ENCODE measurements around the gene SEMA6A.

The SEMA6A gene

DNA sequence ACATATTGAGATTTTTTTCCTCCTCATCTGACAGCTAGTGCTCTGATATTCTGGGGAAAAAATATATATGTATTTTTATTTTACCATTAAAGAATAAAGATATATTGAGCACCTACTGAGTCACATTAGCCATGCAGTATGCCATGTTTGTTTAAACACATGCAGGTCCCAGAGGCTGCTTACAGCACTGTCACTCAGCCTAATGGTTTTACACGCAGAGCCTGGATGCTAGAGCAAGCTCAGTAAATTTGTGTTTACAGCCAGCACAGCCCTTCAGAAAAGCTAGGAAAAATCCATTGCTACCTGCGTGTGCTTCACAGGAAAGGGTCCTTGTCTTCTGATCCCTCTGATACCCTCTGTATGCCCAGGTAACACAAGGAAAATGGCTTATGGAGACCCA, 146.2 kb downstream of the SEMA6A start:
- DNase-seq, result no peak

DNA sequence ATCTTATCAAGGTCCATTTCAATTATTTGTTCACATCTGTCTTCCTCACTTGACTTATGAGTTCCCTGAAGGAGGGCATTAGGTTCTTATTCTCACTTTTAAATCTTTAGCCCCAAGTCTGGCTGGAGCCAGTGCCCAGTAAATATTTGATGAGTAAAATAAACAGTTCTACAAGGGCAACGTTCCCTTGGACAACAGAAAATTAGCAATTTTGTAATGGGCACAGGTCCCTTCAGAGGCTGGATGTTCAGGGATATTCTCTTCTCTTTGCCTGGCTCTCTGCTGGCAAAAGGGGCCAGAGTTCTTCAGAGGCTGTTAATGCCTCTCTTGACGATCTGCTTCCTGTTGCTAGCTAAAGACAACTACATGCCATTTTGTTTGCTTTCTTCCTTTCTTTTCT, 149.7 kb downstream of the SEMA6A start:
- DNase-seq, result no peak

DNA sequence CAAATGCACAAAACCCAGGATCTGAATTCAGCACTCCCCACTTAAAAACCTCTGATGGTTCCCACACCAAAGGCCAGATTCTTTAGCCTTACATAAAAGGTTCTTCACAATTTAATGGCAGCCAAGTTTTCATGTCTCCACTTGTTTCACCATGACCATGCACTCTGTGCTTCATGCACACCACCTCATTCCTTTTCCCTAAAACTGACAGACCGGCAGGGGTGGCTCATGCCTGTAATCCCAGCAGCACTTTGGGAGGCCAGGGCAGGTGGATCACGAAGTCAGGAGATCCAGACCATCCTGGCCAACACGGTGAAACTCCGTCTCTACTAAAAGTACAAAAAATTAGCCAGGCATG, 150.4 kb downstream of the SEMA6A start:
- DNase-seq, result no peak

DNA sequence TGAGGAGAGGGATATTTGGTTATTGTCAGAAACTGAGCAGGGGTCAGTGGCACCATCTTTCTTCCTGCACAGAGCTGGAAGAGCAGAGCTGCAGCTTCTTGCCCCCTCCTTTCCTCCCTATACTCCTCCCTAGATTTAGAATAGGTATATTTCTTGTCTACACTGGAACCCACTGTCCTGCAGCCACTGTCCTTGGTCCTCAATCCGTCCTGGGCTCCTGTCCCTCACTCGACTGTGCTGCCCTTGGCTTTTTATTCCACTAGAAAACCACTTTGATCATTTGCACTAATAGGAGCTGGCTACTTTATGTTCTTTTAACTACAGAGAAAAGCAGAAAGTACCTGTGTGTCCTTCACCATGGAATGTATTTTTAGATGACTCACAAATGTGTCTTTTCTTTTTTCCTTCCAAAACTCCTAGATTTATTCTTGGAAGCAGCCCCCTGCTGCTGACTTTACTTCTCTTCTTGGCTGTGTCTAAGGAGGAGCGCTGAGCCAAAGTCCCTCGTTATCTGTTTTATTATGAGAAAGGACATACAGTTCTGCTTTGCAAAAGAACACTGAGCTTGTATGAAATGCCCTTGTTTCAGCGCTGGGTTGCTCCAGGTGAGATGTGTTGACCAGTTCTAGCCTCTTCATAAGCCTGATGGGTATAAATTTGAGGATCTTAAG, 150.9 kb downstream of the SEMA6A start:
- DNase-seq, result no peak

DNA sequence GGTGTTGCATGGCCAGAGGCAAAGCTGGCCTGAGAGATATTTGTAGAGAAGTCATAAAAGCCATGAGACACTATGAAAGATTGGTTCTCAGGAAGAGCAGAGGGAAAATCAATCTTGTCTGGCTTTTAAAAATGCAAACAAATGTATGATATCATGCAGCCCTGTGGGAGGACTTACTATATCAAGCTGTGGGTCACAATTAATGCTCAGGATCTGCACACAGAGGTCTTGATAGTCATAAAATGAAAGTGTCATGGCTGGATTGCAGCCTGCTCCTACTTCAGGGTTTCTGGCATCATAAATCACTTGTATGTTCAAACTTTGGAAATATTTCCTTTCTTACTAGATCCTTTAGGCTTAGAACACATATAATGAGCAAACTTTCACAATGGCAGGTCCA, 151.5 kb downstream of the SEMA6A start:
- DNase-seq, result no peak

DNA sequence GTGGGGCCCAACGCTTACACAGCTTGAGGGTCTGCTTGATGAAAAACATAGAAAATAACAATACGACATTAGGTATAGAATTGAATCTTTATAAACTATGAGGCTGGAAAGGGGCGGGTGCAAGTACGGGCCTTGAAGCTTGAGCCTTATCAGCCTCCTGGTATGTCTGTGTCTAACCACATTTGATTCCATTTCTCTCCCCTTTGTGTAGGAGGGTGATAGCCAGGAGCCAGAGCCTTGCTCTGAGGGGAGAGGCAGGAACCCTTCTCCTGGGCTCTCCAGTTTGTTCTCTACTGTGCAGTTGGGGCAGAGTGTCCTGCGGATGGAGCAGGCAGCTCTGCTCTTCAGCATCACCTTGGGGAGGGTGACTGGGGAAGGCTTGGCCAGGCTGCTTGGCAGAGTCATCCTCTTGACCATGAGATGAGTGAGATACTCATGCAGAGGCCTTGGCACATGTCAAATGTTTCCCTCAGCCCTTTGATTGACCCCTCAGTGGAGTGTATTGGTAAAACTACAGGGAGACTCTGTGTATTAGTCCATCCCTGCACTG, 153.5 kb downstream of the SEMA6A start:
- no peak for DNase-seq

DNA sequence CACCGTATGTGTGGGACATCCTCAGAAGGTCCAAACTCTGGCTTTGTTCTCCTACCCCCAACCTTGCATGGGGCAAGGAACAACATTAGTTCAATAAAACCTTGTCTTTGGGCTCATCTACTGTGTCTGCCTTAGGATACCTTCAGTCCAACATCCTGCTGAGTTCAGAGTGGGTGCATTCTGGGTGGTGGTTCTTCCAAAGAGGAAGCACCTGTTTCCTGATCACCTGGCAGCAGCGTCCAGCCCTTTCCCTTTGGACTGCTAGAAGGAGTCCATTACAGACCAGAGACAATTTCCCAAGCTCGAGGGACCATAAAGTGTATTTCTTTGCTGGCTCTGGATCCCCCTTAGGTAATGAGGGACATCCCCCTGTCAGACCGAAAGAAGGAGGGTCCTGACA, 154.1 kb downstream of the SEMA6A start:
- DNase-seq, result no peak

DNA sequence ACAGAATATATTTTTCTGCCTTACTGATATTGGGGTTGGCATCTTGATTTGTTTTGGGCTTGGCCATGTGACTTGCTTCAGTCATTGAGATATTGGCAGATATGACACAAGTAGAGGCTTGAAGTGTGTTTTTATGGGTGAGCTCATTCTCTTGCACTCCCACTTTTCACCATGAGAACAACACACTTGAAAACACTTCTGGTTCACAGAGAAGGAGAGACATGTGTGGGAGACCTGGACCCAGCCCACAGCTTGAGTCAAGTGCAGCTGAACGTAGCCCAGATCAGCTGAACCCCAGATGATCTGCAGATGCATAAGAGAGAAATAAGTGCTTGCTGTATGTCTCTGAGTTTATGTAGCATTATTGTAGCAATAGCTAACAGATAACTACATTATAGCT, 155.4 kb downstream of the SEMA6A start:
- no peak for DNase-seq

DNA sequence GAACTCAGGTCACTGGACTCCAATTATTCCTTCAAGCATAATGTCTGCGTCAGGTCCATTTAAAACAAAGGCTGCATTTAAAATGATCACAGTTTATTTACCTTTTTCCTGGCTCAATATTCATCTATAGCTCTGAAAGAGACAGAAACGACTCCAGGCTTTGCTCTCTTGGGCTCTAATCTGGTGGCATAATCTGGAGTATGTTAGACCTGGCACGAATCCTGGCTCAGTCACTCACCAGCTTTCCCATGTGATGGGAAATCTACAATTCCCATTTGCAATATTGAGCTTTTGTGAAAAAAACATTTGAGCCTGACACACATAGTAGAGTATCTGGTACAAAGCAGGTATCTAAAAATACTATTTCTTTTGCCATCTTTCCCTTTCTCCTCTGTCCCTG, 155.8 kb downstream of the SEMA6A start:
- DNase-seq, result no peak

DNA sequence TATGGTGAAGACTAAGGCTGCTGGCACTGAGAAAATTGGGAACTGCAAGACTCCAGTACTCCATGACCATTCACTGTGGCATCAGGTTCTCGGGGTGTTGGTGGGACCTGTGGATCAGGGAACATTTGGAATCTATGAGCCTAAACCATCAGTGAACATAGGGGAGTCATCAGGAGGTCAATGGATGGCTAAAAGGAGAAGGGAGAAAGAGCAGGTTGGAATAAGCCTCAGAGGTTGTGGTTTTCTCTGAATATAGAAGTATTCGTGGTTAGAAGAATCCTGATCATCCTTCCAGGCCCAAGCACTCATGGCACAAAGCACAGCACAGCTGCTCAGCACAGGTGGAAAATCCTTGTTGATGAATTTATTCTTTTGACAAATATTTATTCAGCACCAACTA, 156.6 kb downstream of the SEMA6A start:
- no peak for DNase-seq

DNA sequence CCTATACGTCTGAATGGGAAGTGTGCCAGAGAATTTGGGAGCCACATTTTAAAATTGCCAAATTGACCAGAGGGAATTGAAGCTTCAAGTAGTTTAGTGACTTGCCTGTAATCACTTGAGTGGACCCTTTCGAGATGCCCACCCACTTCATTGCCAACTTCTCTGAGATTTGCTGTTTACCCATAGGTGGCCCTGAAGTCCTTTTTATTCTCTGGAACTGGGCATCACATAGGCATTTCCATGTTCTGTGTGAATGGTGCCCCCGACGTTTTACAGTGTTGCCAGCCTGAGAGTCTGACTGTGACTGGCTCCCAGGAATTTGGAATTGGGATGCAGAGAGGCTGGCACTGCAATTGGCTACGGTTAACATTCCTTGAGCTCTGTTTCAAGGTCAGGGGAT, 158.6 kb downstream of the SEMA6A start:
- DNase-seq, result no peak

DNA sequence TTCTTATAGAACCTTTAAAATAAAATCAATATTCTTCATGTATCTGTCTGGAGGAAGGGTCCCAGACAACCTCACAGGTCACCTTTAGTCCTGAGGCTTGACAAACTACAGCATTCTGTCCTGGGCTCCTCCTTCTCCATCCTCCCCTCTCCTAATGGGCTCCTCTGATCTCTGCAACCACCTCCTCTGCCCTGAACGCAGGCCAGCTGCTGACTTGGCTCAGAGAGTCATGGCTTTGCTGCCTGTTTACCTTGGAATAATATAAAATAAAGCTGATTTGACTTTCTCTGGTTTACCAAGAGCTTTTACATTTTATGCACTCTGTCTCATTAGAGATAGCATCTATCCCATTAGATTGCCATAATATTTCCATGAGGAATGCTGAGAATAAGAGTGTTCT, 159.4 kb downstream of the SEMA6A start:
- no peak for DNase-seq

DNA sequence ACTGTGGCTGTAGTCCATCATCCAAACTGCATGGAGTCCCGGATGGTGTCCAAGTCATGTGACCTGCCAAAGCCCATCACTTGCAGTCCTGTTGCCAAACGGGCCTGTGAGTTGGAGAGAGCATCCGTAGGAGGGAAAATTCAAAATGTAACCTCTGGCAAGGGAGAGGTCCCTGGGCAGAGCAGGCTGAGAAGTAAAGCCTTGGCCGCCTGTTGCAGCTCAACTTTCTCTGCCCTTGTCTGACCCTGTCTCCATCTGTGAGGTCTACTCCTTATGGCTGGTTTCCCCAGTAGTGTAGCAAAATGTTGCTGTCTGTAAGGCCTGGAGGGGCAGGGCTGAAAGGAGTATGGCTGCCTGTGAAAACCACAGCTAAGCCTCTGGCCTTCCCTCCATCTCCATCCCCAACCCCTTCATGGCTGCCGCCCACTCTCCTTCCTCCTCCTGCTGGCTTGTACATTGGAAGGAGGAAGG, 163.5 kb downstream of the SEMA6A start:
- DNase-seq, result no peak

DNA sequence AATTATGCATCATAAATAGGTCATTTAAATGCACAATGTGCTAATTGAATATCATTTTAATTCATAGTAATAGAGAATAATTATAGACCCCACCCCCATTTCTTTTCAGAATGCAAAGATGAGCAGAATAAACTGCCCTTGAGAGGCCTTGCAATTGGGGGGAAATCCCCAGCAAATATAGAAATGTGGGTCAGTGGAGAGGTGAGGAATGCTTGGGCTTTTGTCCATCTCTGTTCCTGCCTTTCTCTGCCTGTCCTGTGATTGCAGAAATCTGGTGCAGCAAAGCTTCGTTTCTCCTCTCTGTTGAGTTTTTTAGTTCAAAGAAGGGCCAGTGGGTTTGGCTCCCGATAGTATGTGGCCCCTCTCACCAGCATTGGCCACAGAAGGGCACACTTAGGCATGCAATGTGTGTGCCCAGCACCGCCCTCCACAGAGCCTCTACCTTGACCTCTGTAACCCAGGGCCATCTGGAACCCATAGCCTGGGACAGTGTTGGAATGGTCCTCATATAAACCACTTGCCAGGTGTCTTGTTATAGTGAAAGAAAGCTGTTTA, 164.2 kb downstream of the SEMA6A start:
- no peak for DNase-seq

DNA sequence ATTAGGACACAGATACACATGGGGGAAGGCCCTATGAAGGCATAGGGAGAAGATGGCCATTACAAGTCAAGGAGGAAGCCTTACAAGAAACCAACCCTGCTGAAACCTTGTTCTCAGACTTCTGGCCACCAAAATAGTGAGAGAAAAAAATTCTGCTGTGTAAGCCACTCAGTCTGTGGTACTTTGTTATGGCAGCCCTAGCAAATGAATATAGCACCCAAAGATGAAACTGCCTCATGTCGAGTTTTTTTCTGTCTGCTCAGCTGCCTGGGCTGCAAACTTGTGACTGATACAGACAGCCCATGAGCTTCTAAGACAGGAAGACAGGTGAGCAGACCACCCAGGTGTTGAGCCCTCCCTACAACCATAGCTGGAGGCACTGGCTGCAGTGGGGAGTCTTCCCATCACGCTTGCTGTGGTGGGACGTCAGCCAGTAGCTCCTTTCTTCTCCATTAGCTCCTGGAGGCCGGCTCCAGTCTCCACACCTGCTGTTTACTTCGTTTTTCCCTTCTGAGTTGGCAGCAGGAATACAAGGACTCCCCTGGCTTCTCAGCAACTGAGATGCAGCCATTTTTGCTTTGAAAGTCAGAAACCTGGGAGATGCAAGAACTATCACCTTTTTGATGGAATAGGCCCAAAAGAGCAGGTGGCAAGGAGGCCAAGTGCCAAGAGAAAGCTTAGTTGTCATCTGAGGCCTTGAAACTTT, 164.9 kb downstream of the SEMA6A start:
- no peak for DNase-seq

DNA sequence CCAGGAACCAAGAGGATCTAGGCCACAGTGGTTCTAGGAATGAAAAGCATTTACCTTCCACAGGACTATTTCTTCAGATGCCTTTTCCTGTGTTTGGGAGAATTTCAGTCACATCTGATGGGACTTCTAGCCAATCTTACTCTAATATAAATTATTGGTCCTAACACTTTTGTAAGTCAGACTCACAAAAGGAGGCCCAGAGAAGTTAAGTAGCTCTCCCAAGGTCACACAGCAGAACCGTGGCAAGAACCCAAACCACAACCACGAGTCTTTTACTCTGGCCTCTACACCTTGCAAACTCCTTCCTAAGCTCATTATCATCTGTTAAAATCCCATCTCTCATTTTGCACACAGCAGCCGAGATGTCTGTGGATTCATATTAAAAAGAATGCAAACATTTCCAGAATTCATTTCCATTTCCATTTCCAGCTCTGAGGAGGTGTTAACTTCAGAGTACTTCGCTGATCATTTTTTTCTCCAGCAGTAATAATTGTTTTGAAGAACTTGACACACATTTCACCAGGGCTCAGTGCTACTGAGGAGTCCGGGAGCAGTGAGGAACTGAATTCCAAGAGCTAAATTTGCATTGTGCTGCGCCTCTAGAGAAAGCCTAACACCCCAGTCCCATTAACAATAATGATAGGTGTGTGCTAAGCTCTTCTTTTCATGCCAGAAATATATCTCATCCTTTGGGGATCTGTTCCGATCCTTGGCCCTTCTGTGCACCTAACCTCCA, 168.1 kb downstream of the SEMA6A start:
- no peak for DNase-seq

DNA sequence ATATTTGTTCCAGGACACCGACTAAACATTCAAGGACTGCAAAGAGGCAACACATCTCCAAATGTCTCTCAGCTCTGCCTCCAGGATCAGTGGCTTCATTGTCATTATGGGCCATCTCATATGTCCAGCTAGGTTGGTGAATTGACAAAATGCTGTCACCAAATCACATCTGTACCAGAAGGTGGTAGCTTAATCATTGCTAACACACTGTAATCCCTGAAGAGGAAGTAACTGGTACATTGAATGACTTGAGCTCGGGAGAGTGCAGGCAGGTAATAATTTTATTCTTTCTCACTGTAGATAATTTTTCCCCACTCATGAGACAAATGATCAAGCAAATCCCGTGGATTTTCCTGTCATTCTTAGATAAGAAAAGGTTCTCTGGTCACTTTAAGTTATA, 169.8 kb downstream of the SEMA6A start:
- no peak for DNase-seq

DNA sequence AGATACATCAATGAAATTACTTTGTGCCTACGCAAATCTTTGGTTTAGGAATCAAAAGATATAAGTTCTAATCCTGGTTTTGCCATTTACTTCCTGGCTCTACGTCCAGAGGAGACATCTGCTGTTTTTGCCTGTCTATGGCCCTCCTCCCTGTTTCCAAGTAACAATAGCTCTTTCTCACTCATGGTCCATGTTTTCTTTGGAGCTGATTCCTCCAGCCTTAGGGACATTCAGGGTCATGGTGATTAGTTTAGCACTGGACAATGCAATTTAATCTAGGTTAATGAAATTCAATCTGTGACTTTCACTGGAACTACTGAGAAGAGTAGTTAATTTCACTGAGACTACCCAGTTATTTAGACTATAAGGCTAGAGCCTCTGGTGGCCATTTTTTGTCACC, 170.6 kb downstream of the SEMA6A start:
- DNase-seq, result no peak

DNA sequence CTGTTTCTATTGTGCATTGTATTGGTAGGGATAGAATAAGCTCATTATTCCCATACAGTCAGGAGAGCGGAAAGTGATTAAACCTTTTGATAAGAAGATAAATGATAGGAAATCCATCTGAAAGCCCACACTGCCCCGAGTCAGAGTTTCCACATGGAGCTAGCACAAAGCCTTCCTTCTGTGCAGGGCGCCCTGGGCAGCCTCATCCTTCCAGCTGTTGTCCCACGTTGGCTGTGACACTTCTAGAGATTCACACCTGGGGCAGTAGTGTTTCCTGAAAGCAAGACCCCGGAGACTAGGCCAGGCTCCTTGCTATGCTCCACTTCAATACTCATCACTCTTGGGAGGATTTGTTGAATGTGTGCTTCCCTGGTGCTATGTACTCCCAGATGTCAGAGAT, 172.4 kb downstream of the SEMA6A start:
- DNase-seq, result no peak

DNA sequence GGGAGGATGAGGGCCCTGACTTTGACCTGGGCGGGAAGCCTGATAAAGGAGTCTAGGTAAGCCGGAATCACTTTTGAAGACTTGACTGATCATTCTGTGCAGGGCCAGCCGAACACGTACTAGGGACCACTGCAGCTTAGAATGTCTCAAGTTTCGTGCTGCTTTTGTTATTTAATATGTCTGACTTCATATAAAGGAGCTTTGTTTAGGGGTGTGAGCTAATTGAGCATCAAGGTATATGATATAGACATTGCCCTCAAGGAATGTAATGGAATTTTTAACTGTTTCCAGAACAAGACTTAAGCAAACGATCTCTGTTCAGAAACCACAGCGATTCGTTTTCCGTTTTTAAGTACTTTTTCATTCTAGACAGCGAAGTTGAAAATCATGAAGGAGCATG, 173.0 kb downstream of the SEMA6A start:
- DNase-seq, result no peak

DNA sequence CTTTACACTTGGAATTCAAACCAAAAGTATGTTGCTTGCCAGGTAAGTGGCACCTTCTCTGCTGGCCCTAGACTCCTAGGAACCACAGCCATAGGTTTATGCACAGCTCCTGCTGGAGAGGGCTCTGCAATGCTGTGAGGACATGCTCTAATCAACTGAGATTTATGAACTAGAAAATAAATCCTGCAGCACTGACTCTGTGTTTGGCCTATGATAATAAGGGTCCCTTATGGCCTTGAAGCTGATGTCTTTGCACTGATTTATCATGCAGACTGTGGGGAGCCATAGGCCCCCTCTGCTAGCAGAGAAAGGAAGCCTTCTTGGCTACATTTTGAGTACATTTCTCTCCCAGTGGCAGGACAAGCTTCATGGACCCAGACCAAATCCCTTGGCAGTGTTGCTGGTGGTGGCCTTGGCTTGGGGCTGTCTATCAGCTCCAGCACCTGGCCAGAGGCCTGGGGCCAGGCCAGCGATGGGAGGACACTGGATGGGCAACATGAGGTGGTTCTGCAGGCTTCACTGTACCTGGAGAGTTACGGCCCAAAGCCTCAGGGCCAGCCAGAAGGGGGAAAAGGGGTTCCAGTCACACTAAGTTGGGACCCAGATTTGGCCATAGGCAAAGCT, 178.0 kb downstream of the SEMA6A start:
- no peak for DNase-seq

DNA sequence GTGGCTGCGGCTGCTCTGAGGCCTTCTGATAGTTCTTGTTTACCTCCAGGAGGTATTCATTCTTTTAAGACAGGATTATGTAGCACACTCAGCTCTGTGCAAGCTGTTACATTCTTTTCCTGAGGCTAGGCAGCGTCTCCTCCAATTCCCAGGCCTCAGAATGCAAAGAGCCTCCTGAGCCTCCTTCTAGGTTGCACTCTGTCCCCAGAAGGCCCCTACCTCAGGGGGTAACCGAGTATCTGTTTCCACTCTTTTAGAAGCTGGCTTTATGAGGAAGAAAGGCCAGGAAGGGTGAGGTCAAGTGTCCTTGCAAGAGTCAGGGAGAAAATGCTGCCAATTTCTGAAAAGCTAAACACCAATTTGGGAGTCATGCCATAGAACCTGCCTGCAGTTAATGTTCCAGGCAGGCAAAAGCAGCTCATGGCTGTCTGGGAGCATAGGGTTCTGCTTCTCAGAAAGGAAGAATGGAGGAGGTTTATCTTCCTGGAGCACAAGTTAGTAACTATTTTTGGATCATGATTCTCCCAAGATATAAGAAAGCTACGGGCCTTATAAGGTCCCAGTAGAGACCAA, 178.9 kb downstream of the SEMA6A start:
- no peak for DNase-seq

DNA sequence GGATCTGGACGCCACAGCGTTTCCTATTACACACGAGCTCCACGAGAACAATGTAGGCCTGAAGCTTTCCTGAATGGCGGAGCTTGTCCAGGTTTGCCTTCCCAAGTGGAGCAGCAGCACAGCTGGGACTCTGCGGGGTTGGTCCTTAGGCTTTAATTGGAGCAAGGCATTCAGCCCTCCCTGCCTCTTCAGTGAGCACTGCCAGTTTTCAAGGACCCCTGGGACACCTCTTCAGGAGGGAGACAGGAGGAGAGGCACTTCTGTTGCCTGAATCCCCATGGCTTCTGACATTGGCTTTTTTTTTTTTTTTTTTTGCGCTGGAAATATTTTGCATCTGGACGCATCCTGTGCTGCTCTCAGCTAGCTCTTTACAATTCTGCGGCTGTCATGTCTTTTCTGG, 179.4 kb downstream of the SEMA6A start:
- DNase-seq, result peak; percentile 48
